HG03520 (cell line): Measurements from ENCODE around the gene NEURL1.
A peak's percentile ranks its signal among the peaks of the same experiment; 100 is the strongest.

Experiments
- ATAC-seq: cut with Tn5 transposase; IDR thresholded peaks from one replicate; pipeline ENCODE4 v1.9.1; 2021; ENCODE audit warnings: mild to moderate bottlenecking, moderate library complexity; ENCODE audit not compliant: unreplicated experiment

The NEURL1 gene

DNA sequence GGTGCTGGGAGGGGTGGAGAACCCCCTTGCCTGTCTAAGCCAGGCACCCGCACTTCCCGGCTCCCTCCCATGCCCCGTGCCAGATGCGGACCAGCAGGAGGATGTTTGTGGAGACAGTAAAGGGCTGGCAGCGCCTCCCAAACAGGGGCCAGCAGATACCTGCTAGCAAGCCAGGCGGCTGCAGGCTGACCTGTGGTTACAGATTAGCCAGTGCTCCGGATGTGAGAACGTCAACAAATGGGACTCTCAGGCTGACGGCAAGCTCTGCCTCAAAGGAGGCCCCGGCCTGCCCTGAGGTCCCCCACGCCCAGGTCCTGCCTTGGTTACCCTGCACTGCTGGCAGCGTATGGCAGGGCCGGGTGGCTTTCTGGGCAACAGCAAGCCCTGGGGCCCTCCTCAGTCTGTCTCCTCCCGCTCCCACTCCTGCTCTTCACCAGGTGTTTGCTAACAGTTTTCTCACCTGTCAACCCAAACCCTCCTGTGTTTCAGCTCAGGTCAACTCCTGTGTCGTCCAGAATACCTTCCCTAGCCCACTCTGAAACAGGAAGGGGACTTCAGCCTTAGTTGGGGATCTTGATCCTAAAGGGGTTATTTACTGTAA, 85.4 kb downstream of the NEURL1 start:
- ATAC-seq = no peak

DNA sequence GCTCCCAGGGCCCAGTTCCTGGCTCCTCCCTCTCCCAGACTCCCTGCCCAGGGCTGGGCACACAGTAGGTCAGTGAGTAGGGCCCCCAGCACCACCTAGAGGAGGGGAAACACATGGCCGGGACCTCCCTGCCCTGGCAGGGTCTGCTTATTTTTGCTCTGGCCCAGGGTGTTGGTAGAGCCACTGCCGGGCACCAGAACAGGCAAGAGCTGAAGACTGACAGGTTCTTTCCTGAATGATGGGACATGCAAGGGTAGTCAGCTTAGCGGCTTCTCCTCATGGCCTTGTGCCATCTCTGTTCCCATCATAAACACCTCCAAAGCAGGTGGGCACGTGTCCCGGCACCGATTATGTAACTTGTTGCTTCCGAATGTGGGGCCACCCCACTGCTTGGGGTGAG, 86.5 kb downstream of the NEURL1 start:
- ATAC-seq = no peak

DNA sequence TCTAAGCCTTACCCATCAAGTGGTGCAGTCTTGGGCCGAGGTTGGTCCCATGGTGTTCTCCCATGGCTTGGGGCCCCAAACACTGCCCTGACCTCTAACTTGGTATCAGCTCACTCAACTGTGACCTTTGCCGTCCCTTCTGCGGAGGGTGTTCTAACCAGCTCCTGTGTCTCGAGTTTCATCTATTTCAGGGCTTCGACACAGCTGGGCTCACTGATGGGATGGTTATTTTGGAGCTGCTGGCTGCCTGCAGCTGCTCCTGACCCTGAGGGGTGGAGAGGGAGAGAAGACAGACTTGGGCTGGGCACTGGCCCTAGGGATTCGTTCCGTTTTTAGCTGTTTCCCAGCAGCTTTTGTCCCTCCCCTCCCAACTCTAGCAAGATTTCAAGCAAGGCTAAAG, 86.9 kb downstream of the NEURL1 start:
- no peak for ATAC-seq

DNA sequence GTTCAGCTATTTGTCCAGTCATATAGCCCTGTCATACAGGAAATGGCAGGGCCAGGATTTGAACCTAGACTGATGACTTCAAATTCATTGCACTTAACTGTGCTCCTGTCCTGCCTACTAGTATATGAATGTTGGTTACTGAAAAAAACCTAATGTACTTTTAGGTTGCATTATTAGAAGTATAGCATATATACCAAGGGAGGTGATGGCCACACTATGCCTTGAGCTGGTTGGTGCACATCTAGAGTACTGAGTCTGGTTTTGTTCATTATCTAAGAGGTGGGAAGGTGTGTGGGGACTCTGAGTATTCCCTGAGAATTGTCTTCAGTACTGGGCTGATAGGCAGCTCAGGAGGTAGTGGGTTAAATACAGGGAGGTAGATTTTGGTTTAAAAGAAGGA, 88.0 kb downstream of the NEURL1 start:
- ATAC-seq = no peak

DNA sequence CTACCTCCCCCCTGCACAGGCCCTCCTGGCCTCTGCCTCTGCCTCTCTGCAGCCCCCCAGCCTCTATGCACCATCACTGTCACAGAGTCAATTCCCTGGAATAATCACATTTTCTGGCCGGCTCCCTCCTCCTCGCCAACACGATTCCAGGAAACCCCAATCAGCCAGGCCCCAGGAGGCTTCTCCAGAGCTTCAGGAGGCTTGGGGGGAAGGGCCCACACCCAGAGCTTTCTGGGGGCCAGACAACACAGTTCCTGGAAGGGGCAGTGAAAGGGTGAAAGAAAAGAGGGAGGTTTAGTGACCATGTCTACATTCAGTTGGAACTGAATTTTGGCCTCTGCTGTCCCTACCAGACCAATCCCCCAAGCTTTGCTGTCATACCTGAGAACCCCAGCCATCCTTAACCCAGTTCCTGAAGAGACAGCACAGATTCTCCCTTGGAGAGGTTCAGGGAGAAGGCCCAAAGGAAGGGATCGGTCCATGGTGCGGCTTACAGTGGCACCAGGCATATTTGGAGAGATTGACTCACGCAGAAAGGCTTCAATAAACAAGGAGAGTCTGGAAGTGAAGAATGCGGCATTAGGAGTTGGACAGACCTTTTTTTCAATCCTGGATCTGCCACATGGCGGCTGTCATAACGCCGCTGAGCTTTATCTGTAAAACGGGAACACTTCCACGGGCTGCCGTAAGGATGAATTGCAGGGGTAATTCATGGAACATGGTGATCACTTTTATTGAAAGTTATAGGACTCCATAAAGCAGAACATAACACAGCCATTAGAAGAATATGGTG, 89.0 kb downstream of the NEURL1 start:
- no peak for ATAC-seq

DNA sequence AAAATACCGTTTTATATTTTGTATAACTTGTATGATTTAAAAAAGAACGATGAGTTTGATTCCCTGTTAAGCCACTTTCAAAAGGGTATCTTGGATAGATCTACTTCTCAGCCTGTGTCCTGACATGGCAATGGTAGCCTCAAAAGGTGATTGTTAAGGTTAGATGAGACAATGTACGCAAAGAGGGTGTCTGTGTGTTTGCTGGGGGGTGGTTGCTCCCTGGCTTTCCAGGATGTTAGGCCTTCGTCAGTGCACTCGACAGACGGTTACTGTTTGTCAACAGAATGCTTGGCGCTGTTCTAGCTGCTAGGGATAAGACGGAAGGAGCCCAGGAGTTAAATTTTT, 90.3 kb downstream of the NEURL1 start:
- ATAC-seq = no peak

DNA sequence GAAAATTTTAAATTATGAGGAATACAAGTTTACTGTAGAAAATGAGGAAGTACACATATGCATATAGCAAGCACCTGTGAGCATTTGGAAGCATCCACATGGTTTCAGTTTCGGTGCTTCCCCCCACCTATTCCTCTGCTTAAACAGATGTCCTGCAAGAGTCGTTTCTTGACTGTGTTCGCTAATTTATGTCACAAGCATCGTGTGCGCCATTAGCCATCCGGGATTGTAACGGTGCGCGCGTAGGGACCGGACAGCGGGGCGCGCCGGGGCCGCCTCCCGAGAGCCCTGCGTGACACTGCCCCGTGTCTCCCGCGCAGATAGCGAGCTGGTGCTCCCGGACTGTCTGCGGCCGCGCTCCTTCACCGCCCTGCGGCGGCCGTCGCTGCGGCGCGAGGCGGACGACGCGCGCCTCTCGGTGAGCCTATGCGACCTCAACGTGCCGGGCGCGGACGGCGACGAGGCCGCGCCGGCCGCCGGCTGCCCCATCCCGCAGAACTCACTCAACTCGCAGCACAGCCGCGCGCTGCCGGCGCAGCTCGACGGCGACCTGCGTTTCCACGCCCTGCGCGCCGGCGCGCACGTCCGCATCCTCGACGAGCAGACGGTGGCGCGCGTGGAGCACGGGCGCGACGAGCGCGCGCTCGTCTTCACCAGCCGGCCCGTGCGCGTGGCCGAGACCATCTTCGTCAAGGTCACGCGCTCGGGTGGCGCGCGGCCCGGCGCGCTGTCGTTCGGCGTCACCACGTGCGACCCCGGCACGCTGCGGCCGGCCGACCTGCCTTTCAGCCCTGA, 90.9 kb downstream of the NEURL1 start:
- ATAC-seq = no peak

DNA sequence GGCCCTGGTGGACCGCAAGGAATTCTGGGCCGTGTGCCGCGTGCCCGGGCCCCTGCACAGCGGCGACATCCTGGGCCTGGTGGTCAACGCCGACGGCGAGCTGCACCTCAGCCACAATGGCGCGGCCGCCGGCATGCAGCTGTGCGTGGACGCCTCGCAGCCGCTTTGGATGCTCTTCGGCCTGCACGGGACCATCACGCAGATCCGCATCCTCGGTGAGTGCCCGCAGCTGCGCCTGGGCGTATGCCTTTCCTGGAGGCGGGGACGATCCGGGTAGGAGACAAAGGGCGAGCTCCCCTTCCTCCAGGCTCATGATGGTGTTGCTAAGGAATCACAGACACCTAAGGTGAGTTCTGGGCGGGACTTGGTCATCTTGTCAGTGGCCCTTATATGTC, 91.5 kb downstream of the NEURL1 start:
- no peak for ATAC-seq

DNA sequence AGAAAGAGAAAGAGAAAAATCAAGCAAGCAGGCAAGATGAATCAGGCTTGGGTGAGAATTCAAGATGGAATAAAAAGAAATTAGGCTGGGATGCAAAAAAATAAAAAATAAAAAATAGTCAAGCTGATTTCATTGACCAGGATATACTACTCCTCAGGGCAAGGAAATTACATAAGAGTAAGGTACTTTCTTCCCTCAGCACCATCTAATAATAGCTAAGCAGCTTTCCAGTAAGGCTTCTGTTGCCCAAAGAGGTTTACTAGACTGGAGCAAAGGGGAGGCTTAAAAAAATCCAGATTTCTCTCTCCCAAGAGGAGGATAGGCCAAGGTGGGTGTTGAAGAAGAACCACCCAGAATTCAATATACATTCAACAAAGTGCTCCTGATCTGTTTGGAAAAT, 93.6 kb downstream of the NEURL1 start:
- no peak for ATAC-seq

DNA sequence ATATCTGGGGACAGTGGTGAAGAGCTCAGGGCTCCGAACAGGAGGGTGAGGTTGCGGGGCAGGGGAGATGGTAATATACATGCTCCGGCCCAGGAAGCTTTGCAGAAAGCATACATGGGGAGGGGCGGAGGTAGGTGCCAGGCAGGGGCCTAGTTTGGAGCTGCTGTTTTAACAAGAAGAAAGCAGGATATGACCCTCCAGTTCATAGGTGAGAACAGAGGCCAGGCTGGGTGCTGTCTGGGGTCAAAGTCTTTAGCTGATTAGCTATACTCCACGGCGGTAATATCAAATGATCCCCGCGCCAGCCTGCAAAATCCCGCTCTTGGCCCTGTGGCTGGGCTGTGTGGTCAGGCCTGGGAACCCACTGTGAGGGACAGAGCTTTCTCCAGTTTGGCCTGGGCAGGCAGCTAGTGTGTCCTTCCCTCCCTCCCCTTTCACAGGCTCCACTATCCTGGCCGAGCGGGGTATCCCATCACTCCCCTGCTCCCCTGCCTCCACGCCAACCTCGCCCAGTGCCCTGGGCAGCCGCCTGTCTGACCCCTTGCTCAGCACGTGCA, 95.6 kb downstream of the NEURL1 start:
- ATAC-seq = no peak

DNA sequence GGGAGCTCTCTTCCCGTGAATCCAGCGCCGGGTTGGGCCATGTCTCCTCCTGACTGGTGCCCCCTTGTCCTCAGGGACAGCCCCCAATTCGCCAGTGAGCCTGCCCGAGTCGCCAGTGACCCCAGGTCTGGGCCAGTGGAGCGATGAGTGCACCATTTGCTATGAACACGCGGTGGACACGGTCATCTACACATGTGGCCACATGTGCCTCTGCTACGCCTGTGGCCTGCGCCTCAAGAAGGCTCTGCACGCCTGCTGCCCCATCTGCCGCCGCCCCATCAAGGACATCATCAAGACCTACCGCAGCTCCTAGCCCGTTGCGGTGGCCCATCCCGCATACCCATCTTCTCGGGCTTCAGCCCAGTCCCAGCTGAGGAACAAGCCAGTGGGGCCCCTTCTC, 96.6 kb downstream of the NEURL1 start:
- no peak for ATAC-seq

DNA sequence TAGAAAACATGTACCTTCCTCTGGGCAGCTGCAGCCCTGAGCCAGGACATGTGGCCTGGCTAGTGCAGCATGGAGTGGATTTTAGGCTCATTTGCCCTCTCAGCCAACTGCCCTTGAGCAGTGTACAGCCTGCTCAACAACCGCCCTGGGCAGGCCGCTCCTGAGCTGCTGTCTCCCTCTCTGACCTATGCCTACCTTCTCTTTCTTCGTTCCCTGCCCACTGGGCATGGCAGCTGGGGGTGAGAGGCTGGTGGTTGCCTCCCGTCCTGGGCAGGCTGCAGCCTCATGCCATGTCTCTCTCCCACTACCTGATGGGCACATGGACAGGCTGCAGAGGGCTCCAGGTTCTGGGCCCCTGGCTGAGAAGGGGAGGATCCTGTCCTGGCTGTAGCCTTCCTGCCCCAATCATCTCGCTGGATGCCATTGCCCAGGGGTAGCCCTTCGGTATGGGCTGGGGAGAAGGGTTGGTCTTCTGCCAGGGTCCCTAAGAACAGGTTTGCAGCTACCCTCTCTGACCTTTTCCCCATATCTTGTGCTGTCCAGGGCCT, 97.3 kb downstream of the NEURL1 start:
- ATAC-seq = no peak

DNA sequence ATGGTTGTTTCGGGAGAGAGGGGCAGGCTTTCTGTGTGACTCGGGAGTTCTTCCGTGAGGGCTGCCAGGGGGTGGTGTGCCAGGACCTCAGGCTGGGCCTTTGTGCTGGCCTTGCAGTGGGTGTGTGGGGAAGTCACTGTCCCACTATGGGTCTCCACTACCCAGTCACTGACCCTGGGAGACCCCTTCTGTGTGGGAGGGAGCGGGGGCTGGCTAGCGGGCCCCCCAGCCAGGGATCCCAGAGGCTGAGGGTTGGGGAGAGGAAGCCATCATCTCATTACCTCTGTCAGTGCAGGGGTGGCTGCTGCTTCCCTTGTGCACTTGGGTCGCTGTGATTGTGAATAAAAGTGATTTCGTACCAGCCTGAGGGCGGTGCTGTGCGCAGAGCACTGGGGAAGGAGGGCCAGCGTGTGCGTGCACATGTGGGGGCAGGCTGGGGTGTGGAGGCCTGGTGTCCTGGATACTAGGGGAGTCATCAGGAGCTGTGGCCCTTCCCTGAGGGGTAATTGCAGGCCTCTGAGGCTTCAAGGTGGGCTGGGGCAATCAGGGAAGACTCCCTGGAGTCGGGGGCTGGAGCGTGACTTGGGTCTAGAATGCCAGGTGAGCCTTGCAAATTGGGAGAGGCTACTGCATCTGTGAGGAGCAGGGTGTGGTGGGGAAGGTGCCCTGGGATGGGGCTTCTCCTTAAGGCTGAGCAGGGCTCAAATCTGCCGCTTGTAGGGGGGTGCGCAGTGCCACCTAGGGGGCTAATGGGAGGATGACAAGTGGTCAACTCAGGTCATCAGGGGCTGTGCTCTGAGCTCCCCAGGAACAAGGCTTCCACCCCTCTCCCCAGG, 98.9 kb downstream of the NEURL1 start:
- ATAC-seq = peak; percentile 76

DNA sequence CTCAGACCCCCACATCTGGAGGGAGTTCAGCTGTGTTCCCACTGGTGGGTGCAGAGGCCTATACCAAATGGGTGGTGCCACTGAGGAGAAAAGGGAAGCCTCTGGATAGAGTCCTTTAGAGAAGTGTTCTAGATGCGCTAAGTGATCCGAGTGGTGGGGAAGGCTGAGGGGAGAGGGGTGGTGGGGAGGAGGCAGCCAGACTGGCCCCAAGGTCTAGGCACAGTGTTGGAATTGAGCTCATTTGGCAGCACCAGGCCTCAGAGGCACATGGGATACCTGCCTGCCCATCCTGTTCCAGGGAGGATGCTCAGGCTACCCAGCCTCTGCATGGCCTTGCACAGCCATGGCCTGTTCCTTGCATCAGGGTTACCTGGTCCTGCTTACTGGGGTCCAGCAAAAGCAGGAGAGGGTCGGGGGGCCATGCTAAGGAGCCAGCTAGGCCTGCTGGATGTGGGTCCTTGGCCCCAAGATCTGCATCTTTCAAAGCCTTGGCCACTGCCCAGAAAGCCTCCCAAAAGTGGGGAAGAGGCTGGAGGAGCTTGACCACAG, 99.6 kb downstream of the NEURL1 start:
- no peak for ATAC-seq

DNA sequence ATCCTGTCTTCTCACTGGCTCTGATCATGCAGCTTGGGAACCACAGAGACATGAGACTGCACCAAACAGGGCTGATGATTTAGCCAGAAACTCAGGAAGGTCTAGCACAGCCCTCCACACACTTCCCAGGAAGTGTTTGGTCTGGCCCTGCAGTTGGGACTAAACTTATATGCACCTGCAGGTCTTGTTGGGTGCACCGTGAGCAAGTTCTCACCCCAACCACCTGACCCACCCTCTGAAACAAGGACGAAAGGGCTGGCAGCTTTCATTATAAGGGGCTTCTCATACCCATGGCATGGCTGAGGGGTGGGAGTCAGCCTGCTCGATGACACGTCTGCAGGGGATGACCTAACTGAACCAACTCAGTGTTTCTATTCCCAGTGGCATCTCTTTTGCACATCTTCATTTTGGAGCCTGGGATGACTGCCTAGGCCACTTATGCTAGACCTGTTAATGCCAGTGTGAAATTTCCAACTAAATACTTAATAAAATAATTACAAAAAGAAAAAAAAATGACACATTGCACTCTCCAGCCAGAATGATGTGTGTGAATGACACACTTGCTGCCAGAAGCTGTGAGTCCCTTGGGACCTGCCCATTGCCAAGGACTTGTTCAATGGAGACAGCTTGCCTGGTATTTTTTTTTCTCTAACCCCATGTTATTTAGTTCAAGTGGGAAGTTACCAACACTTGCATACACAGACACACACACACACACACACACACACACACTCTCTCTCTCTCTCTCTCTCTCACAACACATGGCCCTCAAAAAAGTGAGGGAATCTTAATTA, 102.6 kb downstream of the NEURL1 start:
- ATAC-seq = no peak

DNA sequence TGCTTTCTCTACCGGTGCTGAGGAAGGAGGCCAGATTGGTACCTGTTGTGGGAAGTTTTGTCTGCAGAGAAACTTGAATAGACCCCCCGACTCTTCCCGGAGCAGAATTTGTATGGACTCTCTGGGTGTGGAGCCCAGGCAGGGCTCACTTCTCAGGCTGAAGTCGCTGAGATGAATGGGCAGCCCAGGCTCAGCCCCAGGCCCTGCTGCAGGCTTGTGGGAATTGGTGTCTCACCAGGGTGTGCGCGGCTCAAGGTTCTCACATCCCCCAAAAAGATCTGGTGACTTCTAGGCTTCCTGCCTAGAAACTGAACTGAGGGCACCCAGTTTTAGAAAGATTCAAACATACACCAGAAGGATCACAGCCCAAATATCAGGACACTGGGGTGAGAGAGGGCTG, 103.5 kb downstream of the NEURL1 start:
- ATAC-seq = no peak

DNA sequence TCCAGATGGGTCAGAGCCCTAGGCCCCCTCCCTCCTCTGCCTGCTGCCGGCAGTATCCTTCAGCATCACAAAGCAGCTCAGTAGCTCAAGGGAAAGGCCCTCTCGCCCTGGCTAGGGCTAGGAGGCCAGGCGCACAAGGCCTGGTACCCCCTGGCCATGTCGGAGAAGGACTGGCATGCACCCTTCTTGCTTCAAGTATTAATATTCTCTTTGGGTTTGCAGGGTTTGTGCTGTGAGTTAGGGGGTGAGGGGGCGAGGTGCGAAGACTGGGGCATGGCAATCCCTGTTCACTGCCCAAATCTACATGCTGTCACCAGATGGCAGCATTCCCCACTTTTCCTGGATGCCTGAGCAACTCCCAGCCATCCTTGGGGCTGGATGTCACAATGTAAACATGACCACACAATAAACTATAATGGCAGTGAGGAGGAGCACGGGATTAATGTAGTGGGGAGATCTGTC, 105.2 kb downstream of the NEURL1 start:
- no peak for ATAC-seq

DNA sequence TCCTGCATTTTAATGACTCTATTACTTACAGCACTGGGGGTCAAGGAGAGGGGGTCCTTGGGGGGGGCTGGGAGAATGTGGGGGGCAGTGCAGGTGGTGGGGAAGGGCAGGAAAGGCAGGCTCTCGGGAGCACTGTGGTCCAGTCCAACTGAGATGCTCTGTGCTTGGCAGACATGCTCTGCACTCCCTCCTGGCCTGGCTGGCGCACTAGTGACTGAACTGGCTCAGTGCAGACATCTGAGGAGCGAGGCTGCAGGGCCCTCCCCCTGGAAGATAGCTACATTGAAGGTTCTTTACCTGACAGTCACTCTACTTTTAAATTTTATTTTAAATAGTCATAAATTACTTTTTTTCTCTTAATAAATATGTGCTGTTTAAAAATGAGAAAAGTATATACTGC, 105.7 kb downstream of the NEURL1 start:
- ATAC-seq = no peak

DNA sequence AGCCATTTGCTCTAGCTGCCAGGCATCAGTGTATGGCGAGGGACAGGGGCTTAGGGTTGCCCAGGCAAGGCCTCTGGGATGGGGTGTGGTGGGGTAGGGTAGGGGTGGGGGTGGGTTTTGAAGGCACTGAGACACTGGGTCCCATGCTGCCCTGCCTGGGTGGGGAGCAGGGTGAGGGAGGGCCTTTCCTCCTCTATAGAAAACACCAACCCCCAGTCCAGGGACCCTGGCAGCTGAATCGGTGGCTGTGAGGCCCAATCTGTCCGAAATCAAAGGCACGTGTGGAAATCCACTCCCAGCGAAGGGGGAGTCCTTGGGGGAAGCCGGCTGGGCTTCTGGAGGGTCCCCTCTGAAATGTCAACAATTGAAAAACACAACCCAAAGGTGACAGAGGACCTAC, 106.4 kb downstream of the NEURL1 start:
- no peak for ATAC-seq
